Mesodermal cell (in vitro differentiated cells): ENCODE data around the gene DOCK7. TPM values are rescaled to one million over a fixed set of nuclear protein-coding genes. Genes with fewer than 3 reads are reported as not detected.

Source experiments
- H3K27ac ChIP-seq: 2 replicates; pipeline ENCODE4 v1.7.0; 2013; ENCODE audit warnings: mild to moderate bottlenecking, low read depth, low read length, moderate library complexity; ENCODE audit not compliant: severe bottlenecking
- H3K36me3 ChIP-seq: 2 replicates; pipeline ENCODE4 v1.7.1; 2013; ENCODE audit warnings: mild to moderate bottlenecking, low read length, moderate library complexity; ENCODE audit not compliant: control insufficient read depth, insufficient read depth
- H3K4me1 ChIP-seq: one replicate; pipeline ENCODE4 v1.7.1; 2013; ENCODE audit warnings: mild to moderate bottlenecking, low read length; ENCODE audit not compliant: insufficient read depth, control insufficient read depth, poor library complexity, severe bottlenecking
- H3K4me3 ChIP-seq: 2 replicates; pipeline ENCODE4 v1.7.0; 2013; ENCODE audit warnings: low read length, control low read depth, mild to moderate bottlenecking; ENCODE audit not compliant: insufficient read depth, poor library complexity, severe bottlenecking; ENCODE audit errors: extremely low read depth
- H3K9me3 ChIP-seq: 2 replicates; pipeline ENCODE4 v1.7.1; 2013; ENCODE audit warnings: mild to moderate bottlenecking, low read length, moderate library complexity; ENCODE audit not compliant: control insufficient read depth
- WGBS, 2 experiments: methylation state at CpG; one replicate each; pipeline ENCODE4 v1.1.5; 2013; ENCODE audit warnings: missing lambda C conversion rate in 2 of 2; ENCODE audit not compliant: insufficient coverage in 2 of 2; 5-methylcytosine and 5-hydroxymethylcytosine counted together
- polyA plus RNA-seq, 2 experiments: library from polyadenylated mRNA; stranded (reverse); fragments of 50-300 nt; gene quantifications; one replicate each; pipeline ENCODE4 v1.2.3, GENCODE V29; 2013

Gene DOCK7, protein sequence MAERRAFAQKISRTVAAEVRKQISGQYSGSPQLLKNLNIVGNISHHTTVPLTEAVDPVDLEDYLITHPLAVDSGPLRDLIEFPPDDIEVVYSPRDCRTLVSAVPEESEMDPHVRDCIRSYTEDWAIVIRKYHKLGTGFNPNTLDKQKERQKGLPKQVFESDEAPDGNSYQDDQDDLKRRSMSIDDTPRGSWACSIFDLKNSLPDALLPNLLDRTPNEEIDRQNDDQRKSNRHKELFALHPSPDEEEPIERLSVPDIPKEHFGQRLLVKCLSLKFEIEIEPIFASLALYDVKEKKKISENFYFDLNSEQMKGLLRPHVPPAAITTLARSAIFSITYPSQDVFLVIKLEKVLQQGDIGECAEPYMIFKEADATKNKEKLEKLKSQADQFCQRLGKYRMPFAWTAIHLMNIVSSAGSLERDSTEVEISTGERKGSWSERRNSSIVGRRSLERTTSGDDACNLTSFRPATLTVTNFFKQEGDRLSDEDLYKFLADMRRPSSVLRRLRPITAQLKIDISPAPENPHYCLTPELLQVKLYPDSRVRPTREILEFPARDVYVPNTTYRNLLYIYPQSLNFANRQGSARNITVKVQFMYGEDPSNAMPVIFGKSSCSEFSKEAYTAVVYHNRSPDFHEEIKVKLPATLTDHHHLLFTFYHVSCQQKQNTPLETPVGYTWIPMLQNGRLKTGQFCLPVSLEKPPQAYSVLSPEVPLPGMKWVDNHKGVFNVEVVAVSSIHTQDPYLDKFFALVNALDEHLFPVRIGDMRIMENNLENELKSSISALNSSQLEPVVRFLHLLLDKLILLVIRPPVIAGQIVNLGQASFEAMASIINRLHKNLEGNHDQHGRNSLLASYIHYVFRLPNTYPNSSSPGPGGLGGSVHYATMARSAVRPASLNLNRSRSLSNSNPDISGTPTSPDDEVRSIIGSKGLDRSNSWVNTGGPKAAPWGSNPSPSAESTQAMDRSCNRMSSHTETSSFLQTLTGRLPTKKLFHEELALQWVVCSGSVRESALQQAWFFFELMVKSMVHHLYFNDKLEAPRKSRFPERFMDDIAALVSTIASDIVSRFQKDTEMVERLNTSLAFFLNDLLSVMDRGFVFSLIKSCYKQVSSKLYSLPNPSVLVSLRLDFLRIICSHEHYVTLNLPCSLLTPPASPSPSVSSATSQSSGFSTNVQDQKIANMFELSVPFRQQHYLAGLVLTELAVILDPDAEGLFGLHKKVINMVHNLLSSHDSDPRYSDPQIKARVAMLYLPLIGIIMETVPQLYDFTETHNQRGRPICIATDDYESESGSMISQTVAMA (N-terminal part only)
- polyA plus RNA-seq (2013, experiment 1 of 2): 51.5 TPM
- 46.2 TPM for polyA plus RNA-seq (2013, experiment 2 of 2)

DNA sequence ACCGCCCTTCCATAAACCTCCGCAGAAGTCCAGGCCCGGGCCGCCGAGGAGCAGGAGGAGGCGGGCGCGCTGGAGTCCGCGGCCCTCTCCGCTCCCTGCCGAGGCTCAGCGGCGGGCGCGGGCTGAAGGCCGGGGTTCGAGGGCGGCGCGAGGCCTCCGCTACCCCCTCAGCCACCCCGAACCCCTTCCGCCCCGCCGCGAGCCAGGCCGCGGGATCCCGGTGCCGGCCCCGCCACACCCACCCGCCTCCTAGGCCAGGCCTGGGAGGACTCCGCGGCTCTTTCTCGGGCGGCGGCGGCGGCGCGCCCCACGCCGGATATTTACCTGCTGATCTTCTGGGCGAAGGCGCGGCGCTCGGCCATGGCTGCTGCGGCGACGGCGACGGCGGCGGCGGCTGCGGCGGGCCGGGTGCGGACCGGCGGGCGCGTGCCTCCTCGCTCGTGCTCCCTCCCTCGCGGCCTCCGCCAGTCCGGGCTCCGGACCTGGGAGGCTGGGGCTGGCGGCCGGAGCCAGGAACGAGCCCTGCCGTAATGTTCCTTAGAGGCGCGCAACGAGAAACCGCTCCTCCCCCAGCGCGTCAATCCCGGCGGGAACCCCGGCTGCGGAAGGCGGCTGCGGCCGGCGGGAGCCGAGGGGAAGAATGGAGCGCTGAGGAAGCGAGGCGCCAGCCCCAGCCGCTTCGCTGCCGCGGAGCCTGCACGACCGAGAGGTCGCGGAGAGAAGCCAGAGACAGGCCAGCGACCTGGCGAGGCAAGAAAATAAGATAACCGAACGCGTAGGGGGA is at the start of gene DOCK7:
Gene DOCK7, minus strand, starts transcription at position 484 of the 784 bp plus-strand sequence. Its CDS starts 122 bp downstream, at position 362.
- Histone ChIP-seq H3K4me1 (peaks cover 13% of the 10 kb centered on the region), H3K36me3 (peaks cover 3% of the 10 kb centered on the region), H3K27ac (peak within 1 kb of the TSS; percentile 89), H3K4me3 (peak within 1 kb of the TSS; percentile 71), H3K9me3 (no peaks in the 10 kb centered on the region)
- 0% methylated on average over 80 to 84 of the region's 107 CpGs for WGBS, 2 experiments

- Histone ChIP-seq H3K9me3 (no peaks in the 10 kb centered on the region), H3K4me3 (no peak overlapping the region), H3K27ac (peak overlapping the region; percentile 49), H3K4me1 (peaks cover 10% of the 10 kb centered on the region), H3K36me3 (no peaks in the 10 kb centered on the region)
- WGBS, 2 experiments: no CpG with 5 or more reads among the region's 3 CpGs
Observed at GRCh38 chr1:62735491-62736171, 47.4 kb upstream of the DOCK7 start.

- Histone ChIP-seq H3K27ac (no peak overlapping the region), H3K4me1 (peaks cover 10% of the 10 kb centered on the region), H3K36me3 (no peaks in the 10 kb centered on the region), H3K4me3 (no peak overlapping the region), H3K9me3 (no peaks in the 10 kb centered on the region)
- WGBS, 2 experiments: 83 to 88% methylated on average over 2 of the region's 3 CpGs
Observed at GRCh38 chr1:62732331-62732730, 44.1 kb upstream of the DOCK7 start.

DNA sequence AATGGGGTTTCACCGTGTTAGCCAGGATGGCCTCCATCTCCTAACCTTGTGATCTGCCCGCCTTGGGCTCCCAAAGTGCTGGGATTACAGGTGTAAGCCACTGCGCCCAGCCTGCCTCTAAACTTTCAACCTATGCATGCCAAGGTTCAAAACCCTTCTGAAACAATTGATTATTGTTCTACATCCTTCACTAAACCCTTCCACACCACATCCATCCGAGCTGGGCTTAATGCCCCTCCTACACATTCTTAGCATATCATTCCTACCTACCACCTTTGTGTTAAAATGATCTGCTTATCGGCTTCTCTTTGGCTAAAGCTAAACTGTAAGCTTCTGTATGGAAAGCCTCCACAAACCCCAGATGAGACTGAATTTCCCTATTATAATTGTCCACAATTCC is 40.8 kb upstream of the DOCK7 start:
- no peak overlapping the region for H3K27ac ChIP-seq
- WGBS, 2 experiments: 65 to 73% methylated on average over 4 of the region's 5 CpGs

DNA sequence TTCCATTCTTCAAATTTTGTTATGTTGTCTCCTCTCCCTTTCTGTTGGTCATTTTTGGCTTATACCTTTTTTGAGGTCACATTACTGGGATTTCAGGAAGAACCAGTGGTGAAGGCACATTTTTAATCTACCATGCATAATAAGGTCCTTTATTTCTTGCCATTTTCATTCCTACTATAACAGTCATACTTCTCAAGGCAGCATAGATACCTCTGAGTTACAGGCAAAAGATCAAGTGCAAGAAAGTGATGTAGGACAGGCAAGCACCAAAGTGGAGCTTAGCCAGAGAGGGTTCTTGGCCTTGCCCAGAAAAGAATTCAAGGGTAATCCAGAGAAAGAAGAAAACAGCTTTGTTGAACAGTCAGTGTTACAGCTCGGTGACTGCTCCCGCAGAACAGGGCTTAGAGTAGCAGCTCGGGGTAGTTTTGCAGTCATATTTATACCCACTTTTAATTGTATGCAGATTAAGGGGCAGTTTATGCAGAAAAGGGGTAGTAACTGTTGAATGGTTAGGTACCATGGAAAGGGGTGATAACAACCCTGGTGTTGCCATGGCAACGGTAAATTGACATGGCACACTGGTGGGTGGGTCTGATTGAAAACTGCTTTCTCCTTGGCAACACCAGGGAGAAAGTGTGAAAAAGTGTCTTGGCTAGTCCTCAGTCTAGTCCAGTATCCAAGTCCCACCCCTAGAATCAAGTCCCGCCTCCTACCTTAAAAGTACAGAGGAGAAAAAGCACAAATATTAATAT is 39.6 kb upstream of the DOCK7 start:
- 100% methylated on average over 1 of the region's 5 CpGs for WGBS, 2 experiments
- H3K36me3 ChIP-seq: no peaks in the 10 kb centered on the region
- H3K4me1 ChIP-seq: peaks cover 11% of the 10 kb centered on the region
- H3K27ac ChIP-seq: no peak overlapping the region
- H3K4me3 ChIP-seq: no peak overlapping the region
- no peaks in the 10 kb centered on the region for H3K9me3 ChIP-seq

More for the DNA sequence above, 40.8 kb upstream of the DOCK7 start:
- no peak overlapping the region for H3K4me3 ChIP-seq
- no peaks in the 10 kb centered on the region for H3K36me3 ChIP-seq
- peaks cover 9% of the 10 kb centered on the region for H3K4me1 ChIP-seq
- H3K9me3 ChIP-seq: no peaks in the 10 kb centered on the region

DNA sequence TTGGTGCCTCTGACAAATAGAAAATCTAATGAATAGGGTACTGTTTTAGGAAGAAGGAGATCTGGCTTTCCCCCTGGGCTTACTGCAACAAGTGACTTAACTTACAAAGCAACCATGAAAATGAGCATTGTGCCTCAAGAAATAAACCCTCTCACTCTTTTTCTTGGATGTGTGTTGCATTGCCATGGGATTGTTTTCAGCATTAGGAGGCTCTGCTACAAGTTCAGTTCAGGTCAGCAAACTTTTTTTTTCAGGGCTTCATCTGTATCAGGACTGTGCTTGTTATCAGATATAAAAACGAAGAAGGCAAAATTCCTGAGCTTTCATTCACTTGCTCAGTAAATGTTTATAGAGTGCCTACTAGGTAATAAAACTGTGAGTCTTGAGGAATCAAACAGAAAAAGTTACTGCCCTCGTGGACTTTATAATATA is 37.8 kb upstream of the DOCK7 start:
- H3K36me3 ChIP-seq: no peaks in the 10 kb centered on the region
- H3K4me3 ChIP-seq: no peak overlapping the region
- peaks cover 16% of the 10 kb centered on the region for H3K4me1 ChIP-seq
- 67% methylated on average over 1 of the region's 2 CpGs; no CpG with 5 or more reads in 1 of the 2 experiments for WGBS, 2 experiments
- H3K27ac ChIP-seq: peak overlapping the region; percentile 46
- H3K9me3 ChIP-seq: no peaks in the 10 kb centered on the region

- H3K27ac ChIP-seq: peak overlapping the region; percentile 46
- 57 to 100% methylated on average over 1 of the region's 1 CpG for WGBS, 2 experiments
- no peak overlapping the region for H3K4me3 ChIP-seq
- no peaks in the 10 kb centered on the region for H3K36me3 ChIP-seq
- no peaks in the 10 kb centered on the region for H3K9me3 ChIP-seq
- peaks cover 22% of the 10 kb centered on the region for H3K4me1 ChIP-seq
Observed at GRCh38 chr1:62725255-62725654, 37.1 kb upstream of the DOCK7 start.

DNA sequence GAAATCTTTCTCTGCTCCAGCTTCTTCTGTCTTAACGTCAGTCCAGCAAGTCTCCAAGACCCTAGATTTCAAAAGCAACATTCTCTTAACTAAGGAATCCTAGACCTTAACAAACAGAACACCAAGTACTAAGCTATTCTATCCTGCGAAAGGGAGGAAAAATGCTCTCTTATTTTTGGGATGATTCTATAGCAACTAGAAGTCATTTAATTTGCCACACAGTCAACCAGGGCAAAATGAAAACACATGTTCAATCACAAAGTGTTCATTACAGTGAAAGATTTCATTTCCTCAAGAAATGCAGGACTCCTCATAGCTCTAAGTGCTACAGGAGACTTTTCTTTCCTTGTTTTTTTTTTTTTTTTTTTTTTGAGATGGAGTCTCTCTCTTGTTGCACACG is 36.2 kb upstream of the DOCK7 start:
- Histone ChIP-seq H3K9me3 (no peaks in the 10 kb centered on the region), H3K4me3 (no peak overlapping the region), H3K36me3 (no peaks in the 10 kb centered on the region), H3K4me1 (peaks cover 22% of the 10 kb centered on the region), H3K27ac (no peak overlapping the region)
- 92 to 94% methylated on average over 2 of the region's 3 CpGs for WGBS, 2 experiments

DNA sequence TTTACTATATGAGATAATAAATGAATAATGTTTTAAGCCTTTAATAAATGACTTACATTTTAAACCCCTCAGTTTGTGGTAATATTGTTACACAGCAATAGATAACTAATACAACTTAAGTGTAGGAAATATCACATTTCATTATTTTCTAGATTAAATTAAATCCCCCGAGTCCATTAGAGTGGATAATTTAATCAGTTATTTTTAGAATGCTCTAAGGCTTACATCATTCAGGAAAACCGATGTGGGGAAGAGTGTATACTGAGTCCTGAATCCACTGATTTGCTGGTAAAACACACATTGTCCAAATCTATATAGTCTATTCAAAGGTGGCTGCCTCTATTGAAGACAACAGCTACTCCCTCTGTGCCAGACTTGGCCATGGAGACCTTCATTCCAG is 35.7 kb upstream of the DOCK7 start:
- no CpG with 5 or more reads among the region's 2 CpGs for WGBS, 2 experiments
- Histone ChIP-seq H3K36me3 (no peaks in the 10 kb centered on the region), H3K27ac (no peak overlapping the region), H3K4me3 (no peak overlapping the region), H3K9me3 (no peaks in the 10 kb centered on the region), H3K4me1 (peaks cover 22% of the 10 kb centered on the region)
